OCI-LY7 (cell line): Measurements from ENCODE around the gene LAMTOR3.

Experiments
- CTCF ChIP-seq: fragments of 200-600 bp; sonication (generic); conservative IDR thresholded peaks from 2 replicates; pipeline ENCODE4 v1.5.1; 2014; ENCODE audit warnings: mild to moderate bottlenecking, antibody characterized with exemption, low read length, moderate library complexity, mixed read lengths
- EZH2phosphoT487 ChIP-seq: fragments of 200-600 bp; sonication (generic); IDR thresholded peaks from 2 replicates; pipeline ENCODE4 v1.6.1; 2018; ENCODE audit warnings: low read depth, borderline replicate concordance, mild to moderate bottlenecking, mixed run types, antibody characterized with exemption, low read length, moderate library complexity, mixed read lengths

- TF ChIP-seq CTCF (no peak), EZH2phosphoT487 (no peak)
These were observed at the start of gene LAMTOR3 for GRCh38 chr4:99894161-99894997.
